Measurements from ENCODE around the gene NRARP.

- TF ChIP-seq ZNF324 (tag by site-specific recombination; IDR thresholded peaks at IDR 0.05) (no peak), CTCF (tag by site-specific recombination; IDR thresholded peaks at IDR 0.05) (no peak), ZNF501 (tag by site-specific recombination; IDR thresholded peaks at IDR 0.05) (no peak), ZNF645 (tag by site-specific recombination; IDR thresholded peaks at IDR 0.05) (no peak), ZNF155 (tag by site-specific recombination; IDR thresholded peaks at IDR 0.05) (no peak), GLI2 (tag by site-specific recombination; IDR thresholded peaks at IDR 0.05; ENCODE audit: borderline replicate concordance, low read depth) (no peak), ZNF654 (tag by site-specific recombination; IDR thresholded peaks at IDR 0.05; ENCODE audit: low read depth) (no peak), ZNF350 (tag by site-specific recombination; IDR thresholded peaks at IDR 0.05) (no peak), ZNF513 (tag by site-specific recombination; IDR thresholded peaks at IDR 0.05) (no peak), ZNF114 (tag by site-specific recombination; IDR thresholded peaks at IDR 0.05) (no peak), ZNF670 (tag by site-specific recombination; IDR thresholded peaks at IDR 0.05; ENCODE audit: low read depth) (no peak)
Observed at GRCh38 chr9:137330689-137331088, 28.6 kb upstream of the NRARP start.
